Vagina (tissue), 2 donors: ENCODE measurements around the gene BACE2.

Experiments used
- CTCF ChIP-seq, 3 experiments: fragments of 450-650 bp in 2 of 3; fragments of 200-600 bp in 1 of 3; sonication (generic) in 1 of 3; IDR thresholded peaks; one replicate each; pipeline ENCODE4 v1.5.1; 2017 to 2019; ENCODE audit warnings: antibody characterized with exemption in 3 of 3, mild to moderate bottlenecking in 2 of 3, moderate library complexity in 2 of 3
- POLR2A ChIP-seq, 2 donors: fragments of 450-650 bp; IDR thresholded peaks; one replicate each; pipeline ENCODE4 v1.6.1; 2017; ENCODE audit warnings: antibody characterized with exemption in 2 of 2, mild to moderate bottlenecking in 2 of 2, moderate library complexity in 2 of 2
- POLR2AphosphoS5 ChIP-seq, 2 donors: sonication (generic); formaldehyde crosslinking; IDR thresholded peaks; one replicate each; pipeline ENCODE4 v1.9.0; 2017; ENCODE audit warnings: antibody characterized with exemption in 2 of 2, mild to moderate bottlenecking in 2 of 2, low read depth in 1 of 2; ENCODE audit not compliant: insufficient read depth in 1 of 2

GRCh38 chr21:41229509-41230248 is 61.7 kb downstream of the BACE2 start:
- TF ChIP-seq CTCF (IDR thresholded peaks at IDR 0.05): no peak
- no peak for TF ChIP-seq POLR2A (IDR thresholded peaks at IDR 0.05)
- TF ChIP-seq POLR2AphosphoS5 (IDR thresholded peaks at IDR 0.05; ENCODE audit: insufficient read depth in 1 of 2, low read depth in 1 of 2): no peak
